ENCODE measurements around the gene SFXN2. TPM values are rescaled to one million over a fixed set of nuclear protein-coding genes. Genes with fewer than 3 reads are reported as not detected.
A peak's percentile ranks its signal among the peaks of the same experiment; 100 is the strongest.
"Not testable (repeated sequence)": the region's sequence is repeated elsewhere in the genome, so short reads cannot be mapped to it uniquely, and the experiment has no call there.

SFXN2 gene
- total RNA-seq, 2 experiments from 2014 or later: 38.1 to 45.1 TPM

- no peaks in the 10 kb centered on the region for H3K9me2 ChIP-seq (ENCODE audit: insufficient read depth, low read length)
- H3K4me2 ChIP-seq (ENCODE audit: low read length): no peak overlapping the region
- POLR2A ChIA-PET: interaction anchor here (1.4 kb wide), 1 partner anchor 23 kb away, joined by 5 read pairs; no protein-coding TSS in a partner anchor
- H3K36me3 ChIP-seq (ENCODE audit: insufficient read depth, low read length): peaks cover 20% of the 10 kb centered on the region
- peaks cover 11% of the 10 kb centered on the region for H3K4me1 ChIP-seq (ENCODE audit: insufficient read depth, low read length, poor library complexity, severe bottlenecking)
- CTCF ChIA-PET (ENCODE audit: unreplicated experiment): no interaction called here
- H3K79me2 ChIP-seq (ENCODE audit: insufficient read depth, low read depth, low read length): no peaks in the 10 kb centered on the region; the same call in 1 of the 2 replicates
- TSS peak; percentile 44 for BruUV-seq (replicated peaks)
- H3K9me3 ChIP-seq (ENCODE audit: low read length): no peaks in the 10 kb centered on the region
- no peak for DNase-seq (ENCODE audit: low spot score)
- H4K20me1 ChIP-seq (ENCODE audit: insufficient read depth, low read length): no peaks in the 10 kb centered on the region
- intact Hi-C loops (cut with micrococcal nuclease; ENCODE audit: unreplicated experiment): no loop called here
- no peak overlapping the region for H2AFZ ChIP-seq (ENCODE audit: low read length)
- TF ChIP-seq EZH2phosphoT487 (IDR thresholded peaks at IDR 0.05; ENCODE audit: borderline replicate concordance, low read depth, low read length): no peak
- no peak for TF ChIP-seq CTCF (conservative IDR thresholded peaks at IDR 0.05; ENCODE audit: low read length)
- H3K27ac ChIP-seq (ENCODE audit: low read depth, low read length, poor library complexity, severe bottlenecking): peak overlapping the region; percentile 14
- no peak overlapping the region for H3K4me3 ChIP-seq (ENCODE audit: low read depth, low read length, poor library complexity, severe bottlenecking)
These were observed 24.3 kb downstream of the SFXN2 start for GRCh38 chr10:102738692-102739121.

- H4K20me1 ChIP-seq (ENCODE audit: insufficient read depth, low read length): no peaks in the 10 kb centered on the region; the same call in 1 of the 2 replicates
- no peak overlapping the region for H3K27ac ChIP-seq (ENCODE audit: low read depth, low read length, poor library complexity, severe bottlenecking)
- POLR2A ChIA-PET: interaction anchor here (0.6 kb wide), 1 partner anchor 435 kb away, joined by 3 read pairs; no protein-coding TSS in a partner anchor
- intact Hi-C loops (cut with micrococcal nuclease; ENCODE audit: unreplicated experiment): no loop called here
- H3K79me2 ChIP-seq (ENCODE audit: insufficient read depth, low read depth, low read length): peaks cover 13% of the 10 kb centered on the region
- H3K4me1 ChIP-seq (ENCODE audit: insufficient read depth, low read length, poor library complexity, severe bottlenecking): peaks cover 19% of the 10 kb centered on the region
- no peaks in the 10 kb centered on the region for H3K9me3 ChIP-seq (ENCODE audit: low read length)
- no peaks in the 10 kb centered on the region for H3K9me2 ChIP-seq (ENCODE audit: insufficient read depth, low read length)
- no peak for TF ChIP-seq CTCF (conservative IDR thresholded peaks at IDR 0.05; ENCODE audit: low read length)
- no peak for TF ChIP-seq EZH2phosphoT487 (IDR thresholded peaks at IDR 0.05; ENCODE audit: borderline replicate concordance, low read depth, low read length)
- DNase-seq (ENCODE audit: low spot score): no peak
- no peak overlapping the region for H3K4me2 ChIP-seq (ENCODE audit: low read length)
- H3K4me3 ChIP-seq (ENCODE audit: low read depth, low read length, poor library complexity, severe bottlenecking): no peak overlapping the region
- H2AFZ ChIP-seq (ENCODE audit: low read length): no peak overlapping the region
- CTCF ChIA-PET (ENCODE audit: unreplicated experiment): no interaction called here
- H3K36me3 ChIP-seq (ENCODE audit: insufficient read depth, low read length): peaks cover 11% of the 10 kb centered on the region
- no TSS peak for BruUV-seq (replicated peaks)
These were observed 25.8 kb downstream of the SFXN2 start for GRCh38 chr10:102740229-102740628.

GRCh38 chr10:102741726-102742237 is 27.3 kb downstream of the SFXN2 start:
- Histone ChIP-seq H3K9me2 (ENCODE audit: insufficient read depth, low read length) (no peaks in the 10 kb centered on the region), H3K27ac (ENCODE audit: low read depth, low read length, poor library complexity, severe bottlenecking) (no peak overlapping the region), H3K4me2 (ENCODE audit: low read length) (no peak overlapping the region), H3K4me1 (ENCODE audit: insufficient read depth, low read length, poor library complexity, severe bottlenecking) (peaks cover 29% of the 10 kb centered on the region), H3K36me3 (ENCODE audit: insufficient read depth, low read length) (peaks cover 11% of the 10 kb centered on the region), H3K79me2 (ENCODE audit: insufficient read depth, low read depth, low read length) (peaks cover 27% of the 10 kb centered on the region), H3K4me3 (ENCODE audit: low read depth, low read length, poor library complexity, severe bottlenecking) (no peak overlapping the region), H4K20me1 (ENCODE audit: insufficient read depth, low read length) (no peaks in the 10 kb centered on the region; the same call in 1 of the 2 replicates), H3K9me3 (ENCODE audit: low read length) (no peaks in the 10 kb centered on the region), H2AFZ (ENCODE audit: low read length) (no peak overlapping the region)
- BruUV-seq (replicated peaks): no TSS peak
- no peak for TF ChIP-seq CTCF (conservative IDR thresholded peaks at IDR 0.05; ENCODE audit: low read length)
- no peak for TF ChIP-seq EZH2phosphoT487 (IDR thresholded peaks at IDR 0.05; ENCODE audit: borderline replicate concordance, low read depth, low read length)
- intact Hi-C loops (cut with micrococcal nuclease; ENCODE audit: unreplicated experiment): loop anchor here (2.0 kb wide), 1 partner anchor 27 kb away; the partner anchor contains the start of genes ARL3 and SFXN2
- ChIA-PET POLR2A (interaction anchor here (0.6 to 1.2 kb wide), 3 partner anchors 27 to 497 kb away, joined by 3 to 5 read pairs (median 3); partner anchors contain the start of gene SFXN2), CTCF (ENCODE audit: unreplicated experiment) (no interaction called here)
- DNase-seq (ENCODE audit: low spot score): no peak

- intact Hi-C loops (cut with micrococcal nuclease; ENCODE audit: unreplicated experiment): loop anchor here (2.0 kb wide), 1 partner anchor 28 kb away; the partner anchor contains the start of genes ARL3 and SFXN2
- H3K9me3 ChIP-seq (ENCODE audit: low read length); H3K9me2 ChIP-seq (ENCODE audit: insufficient read depth, low read length); H3K4me3 ChIP-seq (ENCODE audit: low read depth, low read length, poor library complexity, severe bottlenecking); BruUV-seq (replicated peaks); H3K4me2 ChIP-seq (ENCODE audit: low read length); H4K20me1 ChIP-seq (ENCODE audit: insufficient read depth, low read length); H3K36me3 ChIP-seq (ENCODE audit: insufficient read depth, low read length); H2AFZ ChIP-seq (ENCODE audit: low read length); H3K27ac ChIP-seq (ENCODE audit: low read depth, low read length, poor library complexity, severe bottlenecking); CTCF ChIA-PET (ENCODE audit: unreplicated experiment); DNase-seq (ENCODE audit: low spot score): not testable (repeated sequence)
- Histone ChIP-seq H3K79me2 (ENCODE audit: insufficient read depth, low read depth, low read length) (peaks cover 27% of the 10 kb centered on the region), H3K4me1 (ENCODE audit: insufficient read depth, low read length, poor library complexity, severe bottlenecking) (peaks cover 29% of the 10 kb centered on the region)
- POLR2A ChIA-PET: interaction anchor here (0.6 to 1.1 kb wide), 2 partner anchors 47 to 497 kb away, joined by 3 to 5 read pairs; no protein-coding TSS in a partner anchor
These were observed 27.9 kb downstream of the SFXN2 start for GRCh38 chr10:102742313-102742712.
